ENCODE results near the gene THEM5. TPM values are rescaled to one million over a fixed set of nuclear protein-coding genes. Genes with fewer than 3 reads are reported as not detected.

The THEM5 gene
- total and polyA plus RNA-seq, 10 donors, result 0.47 TPM; not detected in 9

GRCh38 chr1:151854658-151855057 lies 1.1 kb upstream of the THEM5 start:
- no peaks in the 10 kb centered on the region for H3K9me3 ChIP-seq
- H3K36me3 ChIP-seq, result no peaks in the 10 kb centered on the region
- intact Hi-C loops (cut with DNase I; ENCODE audit: low total_unique reads), result no loop called here
- TF ChIP-seq CTCF (IDR thresholded peaks at IDR 0.05 in 8 of 11, conservative IDR thresholded peaks at IDR 0.05 in 3 of 11), result no peak
- TF ChIP-seq POLR2A (IDR thresholded peaks at IDR 0.05), result no peak
- TF ChIP-seq POLR2AphosphoS5 (IDR thresholded peaks at IDR 0.05), result no peak
- no peak overlapping the region for H3K4me3 ChIP-seq
- no peaks in the 10 kb centered on the region for H3K27me3 ChIP-seq (replicated peaks in 1 of 7)
- DNase-seq, result no peak
- no peak overlapping the region for H3K27ac ChIP-seq
- 82 to 94% (median 84%) methylated on average over 7 of the region's 7 CpGs for WGBS, 5 donors
- H3K4me1 ChIP-seq, result no peaks in the 10 kb centered on the region

- no peak for TF ChIP-seq POLR2AphosphoS5 (IDR thresholded peaks at IDR 0.05)
- TF ChIP-seq POLR2A (IDR thresholded peaks at IDR 0.05), result no peak
- TF ChIP-seq CTCF (IDR thresholded peaks at IDR 0.05 in 8 of 11, conservative IDR thresholded peaks at IDR 0.05 in 3 of 11), result no peak
- no peaks in the 10 kb centered on the region for H3K27me3 ChIP-seq (replicated peaks in 1 of 7)
- H3K4me3 ChIP-seq, result no peak overlapping the region
- H3K27ac ChIP-seq, result no peak overlapping the region
- H3K9me3 ChIP-seq, result no peaks in the 10 kb centered on the region
- H3K4me1 ChIP-seq, result peaks cover 0 to 13% (median 6%) of the 10 kb centered on the region in 6 donors
- DNase-seq, result no peak
- no peaks in the 10 kb centered on the region for H3K36me3 ChIP-seq
- WGBS, 5 donors, result 71 to 95% (median 90%) methylated on average over 2 to 4 of the region's 4 CpGs
- intact Hi-C loops (cut with DNase I; ENCODE audit: low total_unique reads), result no loop called here
Measured at GRCh38 chr1:151852733-151853132, 779 bp downstream of the THEM5 start.

- no peak overlapping the region for H3K4me3 ChIP-seq
- no peaks in the 10 kb centered on the region for H3K9me3 ChIP-seq
- H3K4me1 ChIP-seq, result peaks cover 0 to 14% (median 6%) of the 10 kb centered on the region in 6 donors
- no peaks in the 10 kb centered on the region for H3K27me3 ChIP-seq (replicated peaks in 1 of 7)
- no peak overlapping the region for H3K27ac ChIP-seq
- no peaks in the 10 kb centered on the region for H3K36me3 ChIP-seq
- intact Hi-C loops (cut with DNase I; ENCODE audit: low total_unique reads), result no loop called here
- no peak for DNase-seq
- 83 to 95% (median 88%) methylated on average over 8 of the region's 8 CpGs for WGBS, 5 donors
- TF ChIP-seq CTCF (IDR thresholded peaks at IDR 0.05 in 8 of 11, conservative IDR thresholded peaks at IDR 0.05 in 3 of 11) (no peak), POLR2A (IDR thresholded peaks at IDR 0.05) (no peak), POLR2AphosphoS5 (IDR thresholded peaks at IDR 0.05) (no peak)
Measured at GRCh38 chr1:151851886-151852285, 1.6 kb downstream of the THEM5 start.

- Histone ChIP-seq H3K27ac (no peak overlapping the region), H3K27me3 (replicated peaks in 1 of 7) (no peaks in the 10 kb centered on the region), H3K4me1 (peaks cover 0 to 14% (median 6%) of the 10 kb centered on the region in 6 donors), H3K4me3 (no peak overlapping the region), H3K36me3 (no peaks in the 10 kb centered on the region), H3K9me3 (no peaks in the 10 kb centered on the region)
- no peak for DNase-seq
- intact Hi-C loops (cut with DNase I; ENCODE audit: low total_unique reads), result no loop called here
- TF ChIP-seq POLR2A (IDR thresholded peaks at IDR 0.05) (no peak), POLR2AphosphoS5 (IDR thresholded peaks at IDR 0.05) (no peak), CTCF (IDR thresholded peaks at IDR 0.05 in 8 of 11, conservative IDR thresholded peaks at IDR 0.05 in 3 of 11) (no peak)
Measured at GRCh38 chr1:151849871-151850270, 3.6 kb downstream of the THEM5 start.

Data from spleen (tissue), 11 donors.